Smooth muscle cell (in vitro differentiated cells): ENCODE data around the gene TM7SF2. TPM values are rescaled to one million over a fixed set of nuclear protein-coding genes. Genes with fewer than 3 reads are reported as not detected.

Experiments used
- DNase-seq: peaks from one replicate; lab custom pipeline; 2025; ENCODE audit not compliant: unreplicated experiment; lab: John Stamatoyannopoulos, UW
- H2AFZ ChIP-seq: fragments of 200-600 bp; sonication (generic); 2 replicates; pipeline ENCODE4 v1.6.0; 2016; ENCODE audit warnings: antibody characterized with exemption, low read depth, mild to moderate bottlenecking
- H3F3A ChIP-seq: fragments of 200-600 bp; sonication (generic); 2 replicates; pipeline ENCODE4 v1.6.0; 2017; ENCODE audit warnings: antibody characterized with exemption, low read depth
- H3K27ac ChIP-seq: fragments of 200-600 bp; sonication (generic); 2 replicates; pipeline ENCODE4 v1.5.1; 2016; ENCODE audit warnings: low read depth, mild to moderate bottlenecking
- H3K27me3 ChIP-seq: fragments of 200-600 bp; sonication (generic); 2 replicates; pipeline ENCODE4 v1.6.1; 2016; ENCODE audit warnings: low read depth, mild to moderate bottlenecking
- H3K36me3 ChIP-seq: fragments of 200-600 bp; sonication (generic); 2 replicates; pipeline ENCODE4 v1.5.1; 2016; ENCODE audit warnings: low read depth
- H3K4me1 ChIP-seq: fragments of 200-600 bp; sonication (generic); 2 replicates; pipeline ENCODE4 v1.5.1; 2016; ENCODE audit warnings: low read depth
- H3K4me2 ChIP-seq: fragments of 200-600 bp; sonication (generic); 2 replicates; pipeline ENCODE4 v1.6.0; 2016; ENCODE audit warnings: mild to moderate bottlenecking
- H3K4me3 ChIP-seq: fragments of 200-600 bp; sonication (generic); 2 replicates; pipeline ENCODE4 v1.5.1; 2016; ENCODE audit warnings: mild to moderate bottlenecking
- H3K79me2 ChIP-seq: fragments of 200-600 bp; sonication (generic); 2 replicates; pipeline ENCODE4 v1.6.0; 2016; ENCODE audit warnings: low read depth, mild to moderate bottlenecking
- H3K9ac ChIP-seq: fragments of 200-600 bp; sonication (generic); 2 replicates; pipeline ENCODE4 v1.6.0; 2016; ENCODE audit warnings: low read depth
- H3K9me3 ChIP-seq: fragments of 200-600 bp; sonication (generic); replicated peaks from 2 replicates; pipeline ENCODE4 v1.5.1; 2016; ENCODE audit warnings: low read depth
- H4K20me1 ChIP-seq: fragments of 200-600 bp; sonication (generic); 2 replicates; pipeline ENCODE4 v1.6.0; 2016; ENCODE audit warnings: low read depth
- WGBS: methylation state at CpG from one replicate; pipeline ENCODE4 v1.1.7; 2016; ENCODE audit warnings: low lambda C conversion rate; 5-methylcytosine and 5-hydroxymethylcytosine counted together
- polyA plus RNA-seq: library from polyadenylated mRNA; unstranded; fragments of >200 nt; fragmentation: Nextera tagmentation; extraction: Ambion mirVana; gene quantifications from 2 replicates; pipeline ENCODE4 v1.2.1, GENCODE V29; 2016
- total RNA-seq: library from RNA; depleted of rRNA; stranded (reverse); fragments of >200 nt; gene quantifications from 2 replicates; pipeline ENCODE4 v1.2.3, GENCODE V29; 2014
- TF ChIP-seq, protein P1 (sequence below): fragments of 200-600 bp; sonication (generic); IDR thresholded peaks from 2 replicates; pipeline ENCODE4 v1.5.1; 2017; ENCODE audit warnings: borderline replicate concordance, mild to moderate bottlenecking, antibody characterized with exemption; ENCODE audit not compliant: insufficient read depth, poor library complexity, severe bottlenecking

The TM7SF2 gene
- total and polyA plus RNA-seq, 2 experiments from 2014 or later, result 16.8 to 17.4 TPM

DNA sequence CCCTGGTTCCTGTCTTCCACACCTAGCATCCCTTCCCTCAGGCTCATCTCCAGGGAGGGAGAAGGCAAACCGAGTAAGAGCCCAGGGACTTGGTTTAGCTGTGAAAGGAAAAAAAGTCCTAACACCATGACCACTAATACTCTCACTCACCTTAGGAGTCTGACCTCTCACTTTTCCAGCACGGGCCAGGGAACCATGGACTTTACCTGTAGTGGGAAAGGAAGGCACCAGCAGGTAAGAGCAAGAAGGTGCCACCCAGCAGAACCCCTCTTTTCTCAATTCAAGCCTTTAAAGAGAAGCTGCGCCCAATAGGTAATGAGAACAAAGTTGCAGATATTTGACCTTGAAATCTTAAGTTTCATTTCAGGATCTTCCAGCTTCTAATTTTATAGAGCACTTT lies 9.2 kb downstream of the TM7SF2 start:
- TF ChIP-seq, protein P1, sequence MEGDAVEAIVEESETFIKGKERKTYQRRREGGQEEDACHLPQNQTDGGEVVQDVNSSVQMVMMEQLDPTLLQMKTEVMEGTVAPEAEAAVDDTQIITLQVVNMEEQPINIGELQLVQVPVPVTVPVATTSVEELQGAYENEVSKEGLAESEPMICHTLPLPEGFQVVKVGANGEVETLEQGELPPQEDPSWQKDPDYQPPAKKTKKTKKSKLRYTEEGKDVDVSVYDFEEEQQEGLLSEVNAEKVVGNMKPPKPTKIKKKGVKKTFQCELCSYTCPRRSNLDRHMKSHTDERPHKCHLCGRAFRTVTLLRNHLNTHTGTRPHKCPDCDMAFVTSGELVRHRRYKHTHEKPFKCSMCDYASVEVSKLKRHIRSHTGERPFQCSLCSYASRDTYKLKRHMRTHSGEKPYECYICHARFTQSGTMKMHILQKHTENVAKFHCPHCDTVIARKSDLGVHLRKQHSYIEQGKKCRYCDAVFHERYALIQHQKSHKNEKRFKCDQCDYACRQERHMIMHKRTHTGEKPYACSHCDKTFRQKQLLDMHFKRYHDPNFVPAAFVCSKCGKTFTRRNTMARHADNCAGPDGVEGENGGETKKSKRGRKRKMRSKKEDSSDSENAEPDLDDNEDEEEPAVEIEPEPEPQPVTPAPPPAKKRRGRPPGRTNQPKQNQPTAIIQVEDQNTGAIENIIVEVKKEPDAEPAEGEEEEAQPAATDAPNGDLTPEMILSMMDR, result no peak
- Histone ChIP-seq H3K4me3 (peak overlapping the region; percentile 66), H3K9ac (peak overlapping the region; percentile 96), H3K4me2 (peak overlapping the region; percentile 94), H3K27me3 (no peaks in the 10 kb centered on the region), H3K9me3 (no peaks in the 10 kb centered on the region), H3F3A (peaks cover 21% of the 10 kb centered on the region), H3K79me2 (peaks cover 54% of the 10 kb centered on the region), H2AFZ (no peak overlapping the region), H3K27ac (peak overlapping the region; percentile 89), H3K4me1 (peaks cover 15% of the 10 kb centered on the region), H4K20me1 (no peaks in the 10 kb centered on the region), H3K36me3 (no peaks in the 10 kb centered on the region)
- no peak for DNase-seq
- WGBS, result 92% methylated on average over 3 of the region's 3 CpGs

DNA sequence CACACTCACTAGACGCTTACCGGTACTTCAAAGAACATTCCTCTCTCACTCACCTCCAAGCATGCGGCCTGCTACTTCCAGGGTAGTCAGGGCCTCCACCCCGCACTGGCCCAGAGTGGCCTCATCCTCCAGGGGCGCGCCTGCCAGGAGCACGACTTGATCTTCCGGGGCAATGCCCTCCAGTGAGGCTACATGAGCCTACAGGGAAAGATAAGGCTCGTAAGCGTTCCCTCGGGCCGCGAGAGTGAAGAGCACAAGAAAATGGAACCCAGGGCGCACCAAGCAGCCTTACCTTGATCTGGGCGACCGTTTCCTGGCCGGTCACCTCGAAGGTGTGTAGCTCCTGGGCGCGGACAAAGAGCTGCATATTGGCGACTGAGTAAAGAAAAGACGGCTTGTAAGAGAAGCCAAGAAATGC lies 9.8 kb downstream of the TM7SF2 start:
- peak overlapping the region; percentile 94 for H3K4me2 ChIP-seq
- no peaks in the 10 kb centered on the region for H4K20me1 ChIP-seq
- H3K9me3 ChIP-seq, result no peaks in the 10 kb centered on the region
- peaks cover 14% of the 10 kb centered on the region for H3K4me1 ChIP-seq
- peak overlapping the region; percentile 89 for H3K27ac ChIP-seq
- H3F3A ChIP-seq, result peaks cover 24% of the 10 kb centered on the region
- peak overlapping the region; percentile 66 for H3K4me3 ChIP-seq
- TF ChIP-seq, protein P1, result no peak
- H3K27me3 ChIP-seq, result no peaks in the 10 kb centered on the region
- 6% methylated on average over 22 of the region's 22 CpGs for WGBS
- H3K36me3 ChIP-seq, result no peaks in the 10 kb centered on the region
- H3K79me2 ChIP-seq, result peaks cover 48% of the 10 kb centered on the region
- H3K9ac ChIP-seq, result peak overlapping the region; percentile 96
- no peak for DNase-seq
- no peak overlapping the region for H2AFZ ChIP-seq

DNA sequence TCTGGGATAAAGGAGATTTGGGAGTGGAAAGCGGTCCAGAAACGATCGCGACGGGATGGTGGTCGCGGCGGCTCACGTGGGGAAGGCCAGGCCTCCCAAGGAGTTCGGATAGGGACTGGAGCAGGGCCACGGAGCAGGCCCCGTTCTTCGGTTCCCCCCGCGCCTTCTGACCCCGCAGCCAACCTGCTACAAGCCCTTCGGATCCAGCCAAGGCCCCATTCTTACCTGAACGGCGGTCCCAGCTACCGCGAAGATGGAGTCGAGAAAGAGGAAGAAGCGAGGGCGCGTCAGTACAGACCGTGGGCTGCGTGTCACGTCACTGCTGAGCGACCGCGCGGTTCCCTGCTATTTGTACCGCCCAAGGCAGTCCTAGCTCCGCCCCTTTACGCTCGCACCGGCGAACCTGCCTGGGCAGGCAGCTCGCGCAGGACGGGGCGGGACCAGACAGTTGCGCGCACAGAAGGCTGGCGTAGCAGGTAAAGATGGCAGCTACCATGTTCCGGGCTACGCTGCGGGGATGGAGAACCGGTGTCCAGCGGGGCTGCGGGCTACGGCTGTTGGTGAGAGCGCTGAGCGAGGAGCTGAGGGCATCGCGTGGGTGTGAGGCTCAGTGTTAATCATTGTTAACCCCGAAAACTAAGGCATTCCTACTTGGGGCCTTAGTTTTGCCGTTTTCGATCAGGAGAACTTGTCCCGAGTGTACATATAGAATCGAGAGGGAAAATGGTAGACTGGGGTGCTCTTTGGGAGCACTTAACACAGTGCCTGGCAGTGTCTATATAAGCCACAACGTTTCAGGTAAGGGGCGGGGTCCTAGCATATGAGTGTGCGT lies 10.4 kb downstream of the TM7SF2 start, which contains the start of the genes FAU and MRPL49:
Gene FAU, minus strand, starts transcription at position 270 of the 832 bp plus-strand sequence. CDS start 321 bp downstream, outside the sequence.
Gene MRPL49, plus strand, starts transcription at position 457 of the 832 bp plus-strand sequence. Its CDS starts 26 bp downstream, at position 483.
- WGBS, result 1% methylated on average over 61 of the region's 64 CpGs
- Histone ChIP-seq H3K9me3 (no peaks in the 10 kb centered on the region), H3K27me3 (no peaks in the 10 kb centered on the region), H3K79me2 (peaks cover 46% of the 10 kb centered on the region), H2AFZ (peak within 1 kb of the TSS; percentile 26), H3F3A (peaks cover 30% of the 10 kb centered on the region), H3K27ac (peak within 1 kb of the TSS; percentile 89), H3K9ac (peak within 1 kb of the TSS; percentile 96), H4K20me1 (no peaks in the 10 kb centered on the region), H3K4me3 (peak within 1 kb of the TSS; percentile 66), H3K36me3 (no peaks in the 10 kb centered on the region), H3K4me1 (peaks cover 11% of the 10 kb centered on the region), H3K4me2 (peak within 1 kb of the TSS; percentile 94)
- DNase-seq, result peak; percentile 78
- TF ChIP-seq, protein P1, result no peak
